Adipocyte (in vitro differentiated cells): Measurements from ENCODE around the gene DNAJC4.
A peak's percentile ranks its signal among the peaks of the same experiment; 100 is the strongest.

ENCODE experiments used
- DNase-seq: peaks from one replicate; pipeline ENCODE4 v3.0.0-alpha.2; 2015; ENCODE audit warnings: low read depth
- H3K27me3 ChIP-seq: replicated peaks from 2 replicates; pipeline ENCODE4 v1.7.0; 2013; ENCODE audit warnings: mild to moderate bottlenecking, low read length, moderate library complexity; ENCODE audit not compliant: control insufficient read depth, insufficient read depth
- H3K36me3 ChIP-seq: 2 replicates; pipeline ENCODE4 v1.7.0; 2013; ENCODE audit warnings: low read length, mild to moderate bottlenecking, moderate library complexity; ENCODE audit not compliant: control insufficient read depth, insufficient read depth, severe bottlenecking
- H3K4me1 ChIP-seq: 2 replicates; pipeline ENCODE4 v1.7.0; 2013; ENCODE audit warnings: mild to moderate bottlenecking, low read length, moderate library complexity; ENCODE audit not compliant: control insufficient read depth, insufficient read depth
- H3K4me3 ChIP-seq: 2 replicates; pipeline ENCODE4 v1.7.0; 2013; ENCODE audit warnings: mild to moderate bottlenecking, low read length, moderate library complexity
- H3K9ac ChIP-seq: 2 replicates; pipeline ENCODE4 v1.7.0; 2013; ENCODE audit warnings: mild to moderate bottlenecking, low read length, moderate library complexity
- H3K9me3 ChIP-seq: 2 replicates; pipeline ENCODE4 v1.7.0; 2013; ENCODE audit warnings: mild to moderate bottlenecking, low read length, moderate library complexity; ENCODE audit not compliant: control insufficient read depth

DNAJC4 gene

DNA sequence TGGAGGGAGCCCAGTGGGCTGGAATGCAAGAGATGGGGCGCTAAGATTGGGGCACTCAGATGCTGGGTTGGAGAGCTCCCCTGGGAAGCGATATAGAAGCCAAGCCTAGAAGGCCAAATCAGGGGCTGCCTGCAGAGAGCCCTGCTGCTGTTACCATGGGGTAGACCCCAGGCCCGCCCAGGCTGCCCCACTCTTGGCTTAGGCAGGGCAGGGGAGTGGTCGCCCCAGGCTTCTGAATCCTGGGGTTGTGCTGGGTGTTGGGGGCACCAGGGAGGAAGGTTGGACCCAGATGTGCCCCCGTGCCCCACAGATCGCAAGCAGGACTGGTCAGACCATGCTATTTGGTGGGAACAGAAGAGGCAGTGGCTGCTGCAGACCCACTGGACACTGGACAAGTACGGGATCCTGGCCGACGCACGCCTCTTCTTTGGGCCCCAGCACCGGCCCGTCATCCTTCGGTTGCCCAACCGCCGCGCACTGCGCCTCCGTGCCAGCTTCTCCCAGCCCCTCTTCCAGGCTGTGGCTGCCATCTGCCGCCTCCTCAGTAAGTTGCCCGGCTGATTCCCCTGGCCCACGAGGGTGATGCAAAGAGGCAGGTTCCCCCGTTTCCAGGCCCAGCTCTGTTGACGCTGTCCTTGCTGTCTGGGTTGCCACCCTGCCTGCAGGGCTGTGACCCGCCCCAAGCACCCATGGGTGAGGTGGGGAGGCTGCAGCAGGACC is 19.9 kb upstream of the DNAJC4 start:
- no peaks in the 10 kb centered on the region for H3K27me3 ChIP-seq
- H3K4me1 ChIP-seq = peaks cover 16% of the 10 kb centered on the region
- no peaks in the 10 kb centered on the region for H3K9me3 ChIP-seq
- H3K4me3 ChIP-seq = no peak overlapping the region
- H3K9ac ChIP-seq = no peak overlapping the region
- H3K36me3 ChIP-seq = peaks cover 5% of the 10 kb centered on the region
- no peak for DNase-seq

DNA sequence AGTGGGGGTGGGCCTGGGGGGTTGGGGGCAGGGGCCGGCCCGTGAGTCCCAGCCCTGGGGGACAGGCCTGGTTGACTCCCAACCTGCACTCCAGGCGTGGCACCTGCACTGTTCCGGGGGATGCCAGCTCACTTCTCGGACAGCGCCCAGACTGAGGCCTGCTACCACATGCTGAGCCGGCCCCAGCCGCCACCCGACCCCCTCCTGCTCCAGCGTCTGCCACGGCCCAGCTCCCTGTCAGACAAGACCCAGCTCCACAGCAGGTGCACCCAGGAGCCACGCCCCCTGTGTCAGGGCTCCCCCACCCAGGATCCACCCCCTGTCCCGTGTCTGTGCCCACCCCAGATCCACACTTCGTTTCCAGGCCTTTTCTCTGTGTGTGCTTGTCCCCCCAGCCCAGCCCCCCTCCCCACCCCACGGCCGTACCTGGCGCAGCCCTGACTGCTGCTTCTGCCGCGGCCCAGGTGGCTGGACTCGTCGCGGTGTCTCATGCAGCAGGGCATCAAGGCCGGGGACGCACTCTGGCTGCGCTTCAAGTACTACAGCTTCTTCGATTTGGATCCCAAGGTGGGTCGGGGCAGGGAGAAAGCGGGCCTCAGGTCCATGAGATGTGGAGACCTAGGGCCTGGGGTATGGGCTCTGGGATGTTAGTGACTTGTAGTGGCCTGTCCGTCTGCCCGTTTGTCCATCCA is 19.0 kb upstream of the DNAJC4 start:
- Histone ChIP-seq H3K36me3 (no peaks in the 10 kb centered on the region), H3K4me1 (peaks cover 16% of the 10 kb centered on the region), H3K27me3 (no peaks in the 10 kb centered on the region), H3K9ac (no peak overlapping the region), H3K9me3 (no peaks in the 10 kb centered on the region), H3K4me3 (no peak overlapping the region)
- no peak for DNase-seq

DNA sequence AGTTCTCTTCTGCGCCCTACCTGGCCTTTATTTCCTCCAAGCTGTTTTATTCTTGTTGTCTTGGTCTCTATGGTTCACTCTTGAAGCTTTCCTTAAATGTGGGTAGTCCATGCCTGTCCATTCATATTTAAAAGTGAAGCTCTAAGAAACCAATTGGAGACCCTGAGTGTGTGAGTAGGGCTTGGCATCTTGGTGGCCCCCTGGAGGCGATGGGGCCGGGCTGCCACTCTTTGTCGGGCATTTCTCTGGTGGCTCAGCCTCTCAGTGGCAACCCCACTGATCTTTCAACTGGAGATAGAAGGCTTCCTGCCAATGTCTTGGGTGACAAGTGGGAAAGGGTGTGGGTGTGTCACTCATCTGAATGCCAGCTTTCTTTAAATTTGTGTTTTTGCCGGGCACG is 13.5 kb upstream of the DNAJC4 start:
- DNase-seq = no peak
- Histone ChIP-seq H3K9me3 (no peaks in the 10 kb centered on the region), H3K36me3 (no peaks in the 10 kb centered on the region)

DNA sequence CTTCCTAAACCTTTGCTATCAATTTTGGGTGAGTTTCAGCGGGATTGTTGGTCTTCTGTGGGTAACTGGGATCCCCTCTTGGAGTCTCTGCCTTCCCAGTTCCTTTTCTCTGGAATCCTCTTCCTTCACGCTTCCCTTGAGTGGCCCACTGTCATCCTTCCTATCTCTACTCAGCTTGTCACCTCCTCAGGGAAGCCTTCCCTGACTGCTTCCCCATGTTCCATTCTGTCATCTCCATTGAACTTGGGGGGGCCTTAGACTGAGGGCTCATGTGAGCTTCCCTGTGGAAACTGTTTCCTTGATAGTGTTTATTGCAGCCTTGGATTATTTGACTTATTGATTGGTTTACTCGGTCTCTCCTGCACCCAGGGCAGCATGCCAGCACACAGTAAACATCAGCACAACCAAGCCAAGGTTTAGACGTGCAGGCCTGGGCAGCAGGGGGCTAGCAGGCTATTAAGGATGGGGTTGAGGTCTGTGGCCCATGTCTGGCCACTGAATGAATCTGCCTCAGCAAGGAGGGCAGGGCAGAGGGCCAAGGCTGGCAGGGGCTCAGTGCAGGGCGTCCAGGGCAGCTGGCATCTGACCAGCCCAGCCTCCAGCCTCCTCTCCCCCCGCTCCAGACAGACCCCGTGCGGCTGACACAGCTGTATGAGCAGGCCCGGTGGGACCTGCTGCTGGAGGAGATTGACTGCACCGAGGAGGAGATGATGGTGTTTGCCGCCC is 11.6 kb upstream of the DNAJC4 start:
- no peaks in the 10 kb centered on the region for H3K27me3 ChIP-seq
- peaks cover 7% of the 10 kb centered on the region for H3K4me1 ChIP-seq
- H3K4me3 ChIP-seq = no peak overlapping the region
- no peaks in the 10 kb centered on the region for H3K9me3 ChIP-seq
- no peak overlapping the region for H3K9ac ChIP-seq
- H3K36me3 ChIP-seq = no peaks in the 10 kb centered on the region
- no peak for DNase-seq

More for the DNA sequence above, 13.5 kb upstream of the DNAJC4 start:
- peaks cover 7% of the 10 kb centered on the region for H3K4me1 ChIP-seq
- no peak overlapping the region for H3K4me3 ChIP-seq
- no peaks in the 10 kb centered on the region for H3K27me3 ChIP-seq
- no peak overlapping the region for H3K9ac ChIP-seq

DNA sequence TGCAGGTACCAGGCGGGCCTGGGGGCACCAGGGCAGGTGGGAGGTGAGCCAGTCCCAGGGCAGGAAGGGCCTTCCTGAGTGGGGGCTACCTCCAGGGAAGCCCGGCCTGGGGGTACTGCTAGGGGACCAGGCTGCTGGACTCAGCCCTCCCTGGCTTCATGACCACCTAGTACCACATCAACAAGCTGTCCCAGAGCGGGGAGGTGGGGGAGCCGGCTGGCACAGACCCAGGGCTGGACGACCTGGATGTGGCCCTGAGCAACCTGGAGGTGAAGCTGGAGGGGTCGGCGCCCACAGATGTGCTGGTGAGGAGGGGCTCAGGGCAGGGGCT is 11.0 kb upstream of the DNAJC4 start:
- H3K9ac ChIP-seq = no peak overlapping the region

DNA sequence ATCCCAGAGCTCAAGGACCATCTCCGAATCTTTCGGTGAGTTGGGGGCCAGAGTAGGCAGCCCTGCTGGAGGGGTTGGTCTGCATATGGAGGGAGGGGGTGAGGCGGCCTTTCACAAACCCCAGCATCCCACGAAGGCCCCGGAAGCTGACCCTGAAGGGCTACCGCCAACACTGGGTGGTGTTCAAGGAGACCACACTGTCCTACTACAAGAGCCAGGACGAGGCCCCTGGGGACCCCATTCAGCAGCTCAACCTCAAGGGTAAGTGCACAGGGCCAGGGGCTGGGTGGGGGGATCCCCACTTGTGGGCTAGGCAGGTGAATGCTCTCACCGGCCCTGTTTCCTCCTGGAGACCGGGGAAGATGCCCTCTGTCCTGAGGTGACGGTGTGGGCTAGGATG is 10.6 kb upstream of the DNAJC4 start:
- H3K36me3 ChIP-seq = no peaks in the 10 kb centered on the region
- no peak overlapping the region for H3K4me3 ChIP-seq
- no peak for DNase-seq
- peaks cover 7% of the 10 kb centered on the region for H3K4me1 ChIP-seq
- H3K27me3 ChIP-seq = no peaks in the 10 kb centered on the region
- no peak overlapping the region for H3K9ac ChIP-seq
- no peaks in the 10 kb centered on the region for H3K9me3 ChIP-seq

More for the DNA sequence above, 11.0 kb upstream of the DNAJC4 start:
- H3K36me3 ChIP-seq = no peaks in the 10 kb centered on the region
- H3K27me3 ChIP-seq = no peaks in the 10 kb centered on the region
- peaks cover 7% of the 10 kb centered on the region for H3K4me1 ChIP-seq
- DNase-seq = no peak
- no peak overlapping the region for H3K4me3 ChIP-seq
- no peaks in the 10 kb centered on the region for H3K9me3 ChIP-seq

DNA sequence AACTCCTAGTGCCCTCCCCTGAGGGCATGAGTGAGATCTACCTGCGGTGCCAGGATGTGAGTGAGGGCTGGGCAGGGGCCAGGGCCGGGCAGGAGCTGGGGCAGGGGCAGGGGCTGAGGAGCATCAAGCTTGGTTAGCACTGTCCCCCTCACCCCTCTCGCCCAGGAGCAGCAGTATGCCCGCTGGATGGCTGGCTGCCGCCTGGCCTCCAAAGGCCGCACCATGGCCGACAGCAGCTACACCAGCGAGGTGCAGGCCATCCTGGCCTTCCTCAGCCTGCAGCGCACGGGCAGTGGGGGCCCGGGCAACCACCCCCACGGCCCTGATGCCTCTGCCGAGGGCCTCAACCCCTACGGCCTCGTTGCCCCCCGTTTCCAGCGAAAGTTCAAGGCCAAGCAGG is 10.1 kb upstream of the DNAJC4 start:
- no peaks in the 10 kb centered on the region for H3K36me3 ChIP-seq
- H3K9ac ChIP-seq = no peak overlapping the region
- no peak overlapping the region for H3K4me3 ChIP-seq
- no peaks in the 10 kb centered on the region for H3K27me3 ChIP-seq
- H3K9me3 ChIP-seq = no peaks in the 10 kb centered on the region
- H3K4me1 ChIP-seq = peaks cover 4% of the 10 kb centered on the region
- no peak for DNase-seq

DNA sequence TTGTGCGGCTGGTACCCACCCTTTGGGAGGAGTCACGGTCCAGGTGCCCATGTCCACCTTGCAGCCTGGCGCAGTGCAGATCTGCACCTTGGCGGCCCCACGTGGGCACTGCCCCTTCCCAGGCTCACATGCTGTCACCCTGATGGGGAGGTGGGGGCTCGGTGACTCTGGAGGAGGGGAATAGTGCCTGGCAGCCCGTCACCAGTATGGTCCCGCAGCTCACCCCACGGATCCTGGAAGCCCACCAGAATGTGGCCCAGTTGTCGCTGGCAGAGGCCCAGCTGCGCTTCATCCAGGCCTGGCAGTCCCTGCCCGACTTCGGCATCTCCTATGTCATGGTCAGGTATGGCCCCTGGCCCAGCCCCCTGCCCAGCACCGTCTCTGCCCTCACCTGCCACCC is 9.6 kb upstream of the DNAJC4 start:
- Histone ChIP-seq H3K9ac (no peak overlapping the region), H3K9me3 (no peaks in the 10 kb centered on the region), H3K27me3 (no peaks in the 10 kb centered on the region), H3K4me3 (no peak overlapping the region), H3K36me3 (no peaks in the 10 kb centered on the region), H3K4me1 (peaks cover 4% of the 10 kb centered on the region)
- no peak for DNase-seq

DNA sequence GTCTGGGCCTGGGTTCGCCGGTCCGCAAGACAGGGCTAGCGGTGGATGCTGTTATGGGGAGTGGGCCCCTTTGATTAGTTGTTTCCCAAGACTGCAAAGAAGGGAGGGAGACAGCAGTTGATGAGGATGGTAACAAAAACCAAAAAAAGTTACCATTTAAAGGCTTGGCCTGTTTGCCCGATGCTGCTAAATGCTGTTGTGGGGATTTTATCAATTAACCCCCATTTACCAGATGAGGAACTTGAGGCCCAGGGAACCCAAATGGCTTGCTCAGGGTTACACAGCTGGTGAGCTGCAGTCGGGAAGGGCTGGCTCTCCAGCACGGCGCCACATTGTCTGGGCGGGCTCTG is 7.7 kb upstream of the DNAJC4 start:
- DNase-seq = no peak
- Histone ChIP-seq H3K9me3 (no peaks in the 10 kb centered on the region), H3K27me3 (no peaks in the 10 kb centered on the region), H3K9ac (no peak overlapping the region), H3K4me1 (peaks cover 14% of the 10 kb centered on the region), H3K4me3 (no peak overlapping the region), H3K36me3 (no peaks in the 10 kb centered on the region)

DNA sequence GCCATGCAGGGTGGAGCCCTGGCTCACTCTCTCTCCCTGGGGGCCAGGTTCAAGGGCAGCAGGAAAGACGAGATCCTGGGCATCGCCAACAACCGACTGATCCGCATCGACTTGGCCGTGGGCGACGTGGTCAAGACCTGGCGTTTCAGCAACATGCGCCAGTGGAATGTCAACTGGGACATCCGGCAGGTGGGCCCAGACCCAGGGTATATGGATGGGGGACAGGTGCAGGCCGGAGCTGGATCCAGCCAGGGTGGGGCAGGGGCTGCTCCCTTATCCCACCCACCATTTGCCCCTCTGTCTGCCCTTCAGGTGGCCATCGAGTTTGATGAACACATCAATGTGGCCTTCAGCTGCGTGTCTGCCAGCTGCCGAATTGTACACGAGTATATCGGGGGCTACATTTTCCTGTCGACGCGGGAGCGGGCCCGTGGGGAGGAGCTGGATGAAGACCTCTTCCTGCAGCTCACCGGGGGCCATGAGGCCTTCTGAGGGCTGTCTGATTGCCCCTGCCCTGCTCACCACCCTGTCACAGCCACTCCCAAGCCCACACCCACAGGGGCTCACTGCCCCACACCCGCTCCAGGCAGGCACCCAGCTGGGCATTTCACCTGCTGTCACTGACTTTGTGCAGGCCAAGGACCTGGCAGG is 7.2 kb upstream of the DNAJC4 start:
- peaks cover 15% of the 10 kb centered on the region for H3K4me1 ChIP-seq
- DNase-seq = no peak
- no peaks in the 10 kb centered on the region for H3K27me3 ChIP-seq
- H3K36me3 ChIP-seq = no peaks in the 10 kb centered on the region
- no peak overlapping the region for H3K9ac ChIP-seq
- no peaks in the 10 kb centered on the region for H3K9me3 ChIP-seq
- H3K4me3 ChIP-seq = no peak overlapping the region

DNA sequence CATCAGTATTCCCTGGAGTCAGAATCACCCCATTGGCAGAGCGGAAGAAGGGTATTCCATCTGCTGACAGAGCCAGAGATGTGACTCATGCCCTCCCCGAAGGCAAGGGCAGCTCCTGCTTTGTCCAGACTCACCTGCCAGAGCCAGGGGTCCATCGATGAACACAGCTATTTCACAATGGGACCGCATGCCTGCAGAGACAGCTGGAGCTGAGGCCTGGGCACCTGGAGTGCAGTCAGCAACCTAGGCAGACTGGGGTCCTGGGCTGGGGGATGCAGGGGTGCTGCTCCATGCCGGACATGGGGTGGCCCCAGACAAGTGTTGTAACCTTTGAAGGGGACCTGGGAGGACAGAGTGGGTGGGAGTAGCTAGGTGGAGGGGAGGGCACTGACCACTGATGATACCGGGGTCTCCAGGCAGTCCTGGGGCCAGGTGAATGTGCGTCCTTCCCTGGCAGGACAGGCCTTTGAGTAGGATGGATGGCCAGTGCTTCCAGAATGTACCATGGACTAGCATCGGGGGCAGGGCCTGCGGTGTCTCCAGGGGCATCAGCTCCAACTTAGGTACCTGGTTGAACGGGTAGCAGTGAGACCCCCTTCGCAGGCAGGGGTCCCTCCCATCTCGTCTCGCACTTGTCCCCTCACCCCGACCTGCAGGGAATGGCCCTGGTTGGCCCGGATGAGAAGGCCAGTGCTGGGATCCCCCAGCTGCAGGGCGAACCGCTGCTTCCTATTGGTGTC is 6.0 kb upstream of the DNAJC4 start:
- Histone ChIP-seq H3K4me1 (peaks cover 15% of the 10 kb centered on the region), H3K4me3 (no peak overlapping the region), H3K9ac (peak overlapping the region; percentile 97), H3K36me3 (no peaks in the 10 kb centered on the region), H3K27me3 (no peaks in the 10 kb centered on the region), H3K9me3 (no peaks in the 10 kb centered on the region)
- DNase-seq = no peak
